NCI-H187 treated with DMSO at 0.1 percent for 48 hours (cell line): Measurements from ENCODE around the gene BAAT.

Source experiments
- DNase-seq: peaks from one replicate; lab custom pipeline; 2025; lab: John Stamatoyannopoulos, UW

The BAAT gene

GRCh38 chr9:101315112-101315450 is 69.7 kb downstream of the BAAT start:
- DNase-seq: no peak

DNA sequence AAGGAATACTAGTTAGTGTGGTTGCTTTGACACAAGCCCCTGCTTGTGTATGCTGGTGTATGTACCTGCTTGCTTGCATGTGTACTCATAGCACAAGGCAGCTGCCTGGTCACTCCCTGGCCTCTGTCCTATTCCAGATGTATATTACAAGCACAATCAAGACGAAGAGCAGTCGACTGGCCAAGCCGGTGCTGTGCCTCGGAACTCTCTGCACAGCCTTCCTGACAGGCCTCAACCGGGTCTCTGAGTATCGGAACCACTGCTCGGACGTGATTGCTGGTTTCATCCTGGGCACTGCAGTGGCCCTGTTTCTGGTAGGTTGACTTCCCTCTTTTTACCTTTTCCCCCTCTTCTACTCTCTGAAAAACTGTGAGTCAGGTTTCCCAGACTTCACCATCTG is 72.1 kb downstream of the BAAT start:
- no peak for DNase-seq

- peak; percentile 22 for DNase-seq
Observed at GRCh38 chr9:101311758-101312420, 72.9 kb downstream of the BAAT start.

- no peak for DNase-seq
Observed at GRCh38 chr9:101311191-101311590, 73.6 kb downstream of the BAAT start.
